A673 (cell line): ENCODE measurements around the gene SPATS2.

Source experiments
- EZH2 ChIP-seq: fragments of 200-600 bp; sonication (generic); IDR thresholded peaks from 2 replicates; pipeline ENCODE4 v1.6.1; 2017; ENCODE audit warnings: borderline replicate concordance, low read depth, mild to moderate bottlenecking, mixed read lengths, antibody characterized with exemption, low read length; ENCODE audit not compliant: poor library complexity, severe bottlenecking
- TF ChIP-seq, protein P1 (sequence below): fragments of 300-800, 200-600 bp; sonication (generic); conservative IDR thresholded peaks from 2 replicates; pipeline ENCODE4 v1.5.1; 2017; ENCODE audit warnings: low read depth, mild to moderate bottlenecking, antibody characterized with exemption, low read length, moderate library complexity, mixed read lengths

GRCh38 chr12:49331380-49332222 lies 35.7 kb upstream of the SPATS2 start:
- TF ChIP-seq, protein P1, sequence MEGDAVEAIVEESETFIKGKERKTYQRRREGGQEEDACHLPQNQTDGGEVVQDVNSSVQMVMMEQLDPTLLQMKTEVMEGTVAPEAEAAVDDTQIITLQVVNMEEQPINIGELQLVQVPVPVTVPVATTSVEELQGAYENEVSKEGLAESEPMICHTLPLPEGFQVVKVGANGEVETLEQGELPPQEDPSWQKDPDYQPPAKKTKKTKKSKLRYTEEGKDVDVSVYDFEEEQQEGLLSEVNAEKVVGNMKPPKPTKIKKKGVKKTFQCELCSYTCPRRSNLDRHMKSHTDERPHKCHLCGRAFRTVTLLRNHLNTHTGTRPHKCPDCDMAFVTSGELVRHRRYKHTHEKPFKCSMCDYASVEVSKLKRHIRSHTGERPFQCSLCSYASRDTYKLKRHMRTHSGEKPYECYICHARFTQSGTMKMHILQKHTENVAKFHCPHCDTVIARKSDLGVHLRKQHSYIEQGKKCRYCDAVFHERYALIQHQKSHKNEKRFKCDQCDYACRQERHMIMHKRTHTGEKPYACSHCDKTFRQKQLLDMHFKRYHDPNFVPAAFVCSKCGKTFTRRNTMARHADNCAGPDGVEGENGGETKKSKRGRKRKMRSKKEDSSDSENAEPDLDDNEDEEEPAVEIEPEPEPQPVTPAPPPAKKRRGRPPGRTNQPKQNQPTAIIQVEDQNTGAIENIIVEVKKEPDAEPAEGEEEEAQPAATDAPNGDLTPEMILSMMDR: peak; percentile 74
- no peak for TF ChIP-seq EZH2
